Endothelial cell of umbilical vein (primary cell): ENCODE measurements around the gene DIP2C. TPM values are rescaled to one million over a fixed set of nuclear protein-coding genes. Genes with fewer than 3 reads are reported as not detected.

Experiments used
- BruUV-seq: library from RNA; stranded (reverse); fragments of 400-500 nt; replicated peaks from 2 replicates; lab custom pipeline; 2021; lab: Mats Ljungman, UMichigan
- CTCF ChIA-PET: fragments of 300-600, 350-600 bp; sonication (Branson Sonifier 250); formaldehyde crosslinking; loops from one replicate; lab custom pipeline; 2021; ENCODE audit warnings: antibody characterized with exemption, inconsistent platforms; lab: Charles Lee
- POLR2A ChIA-PET: fragments of 300-600, 350-600 bp; sonication (Branson Sonifier 250); formaldehyde crosslinking; loops from one replicate; lab custom pipeline; 2021; ENCODE audit warnings: antibody characterized with exemption, inconsistent platforms; lab: Charles Lee
- DNase-seq: peaks from one replicate; pipeline ENCODE4 v3.0.0-alpha.2; 2011; ENCODE audit warnings: low read depth, low spot score
- FAIRE-seq: peaks from 2 replicates; lab custom pipeline; 2011; peaks lifted over from hg19 to GRCh38; lab: Jason Lieb, UNC
- H2AFZ ChIP-seq: 2 replicates; pipeline ENCODE4 v1.6.0; 2012; ENCODE audit warnings: low read depth, low read length, control low read depth, inconsistent platforms
- H3K27ac ChIP-seq: 2 replicates; pipeline ENCODE4 v1.5.1; 2011; ENCODE audit warnings: low read depth, mild to moderate bottlenecking, control low read depth, low read length, moderate library complexity; ENCODE audit not compliant: insufficient read depth
- H3K27me3 ChIP-seq, 2 experiments: 2 replicates each; pipeline versions ENCODE4 v1.6.0 to v1.6.1; 2011; ENCODE audit warnings: low read length in 2 of 2, mixed read lengths in 1 of 2; ENCODE audit not compliant: control insufficient read depth in 2 of 2, insufficient read depth in 2 of 2
- H3K36me3 ChIP-seq, 2 experiments: 2 replicates in 1 of 2; 3 replicates in 1 of 2; pipeline ENCODE4 v1.5.1; 2011; ENCODE audit warnings: low read length in 2 of 2, mild to moderate bottlenecking in 1 of 2, moderate library complexity in 1 of 2; ENCODE audit not compliant: control insufficient read depth in 2 of 2, insufficient read depth in 2 of 2; ENCODE audit errors: extremely low read depth in 1 of 2
- H3K4me1 ChIP-seq: 3 replicates; pipeline ENCODE4 v1.5.1; 2011; ENCODE audit warnings: mild to moderate bottlenecking, low read length; ENCODE audit not compliant: control insufficient read depth, insufficient read depth; ENCODE audit errors: extremely low read depth
- H3K4me2 ChIP-seq: 2 replicates; pipeline ENCODE4 v1.6.1; 2011; ENCODE audit warnings: low read length, control low read depth, mixed read lengths; ENCODE audit not compliant: insufficient read depth
- H3K4me3 ChIP-seq, 3 experiments: fragments of 200-600 bp in 1 of 3; sonication (generic), shearing (Covaris generic) in 1 of 3; replicated peaks in 1 of 3; 2 replicates each; pipeline ENCODE4 v1.5.1; 2011 to 2016; ENCODE audit warnings: control low read depth in 3 of 3, low read length in 3 of 3, mild to moderate bottlenecking in 2 of 3, inconsistent platforms in 1 of 3, low read depth in 1 of 3, moderate library complexity in 1 of 3; ENCODE audit not compliant: insufficient read depth in 1 of 3
- H3K79me2 ChIP-seq: 2 replicates; pipeline ENCODE4 v1.6.0; 2012; ENCODE audit warnings: low read length, inconsistent platforms; ENCODE audit not compliant: control insufficient read depth, insufficient read depth
- H3K9ac ChIP-seq: replicated peaks from 2 replicates; pipeline ENCODE3; 2011; ENCODE audit warnings: low read length, control low read depth; ENCODE audit not compliant: insufficient read depth; ENCODE audit errors: extremely low read depth
- H3K9me1 ChIP-seq: replicated peaks from 3 replicates; pipeline ENCODE4 v1.6.0; 2011; ENCODE audit warnings: mild to moderate bottlenecking, low read length; ENCODE audit not compliant: control insufficient read depth, insufficient read depth; ENCODE audit errors: extremely low read depth
- H3K9me3 ChIP-seq: replicated peaks from 2 replicates; pipeline ENCODE4 v1.5.1; 2012; ENCODE audit warnings: low read length, inconsistent platforms; ENCODE audit not compliant: control insufficient read depth, insufficient read depth
- H4K20me1 ChIP-seq: replicated peaks from 2 replicates; pipeline ENCODE3; 2011; ENCODE audit warnings: mild to moderate bottlenecking, low read length; ENCODE audit not compliant: control insufficient read depth, insufficient read depth; ENCODE audit errors: extremely low read depth
- CTCF ChIP-seq, 2 donors: IDR thresholded peaks; 1 replicate in 1 of 2; 2 replicates in 1 of 2; pipeline ENCODE4 v1.5.1; 2011; ENCODE audit warnings: low read length in 2 of 2, mild to moderate bottlenecking in 2 of 2, moderate library complexity in 2 of 2, control low read depth in 1 of 2, inconsistent platforms in 1 of 2, low read depth in 1 of 2; ENCODE audit not compliant: insufficient read depth in 1 of 2; ENCODE audit errors: extremely low read depth in 1 of 2
- EZH2 ChIP-seq: IDR thresholded peaks from 2 replicates; pipeline ENCODE4 v1.6.1; 2012; ENCODE audit warnings: borderline replicate concordance, low read depth, mild to moderate bottlenecking, moderate library complexity, low read length, inconsistent platforms; ENCODE audit not compliant: severe bottlenecking
- FOS ChIP-seq: IDR thresholded peaks from 2 replicates; pipeline ENCODE4 v1.6.1; 2011; ENCODE audit warnings: mild to moderate bottlenecking, low read length, moderate library complexity, borderline replicate concordance; ENCODE audit not compliant: insufficient read depth
- GATA2 ChIP-seq: IDR thresholded peaks from 2 replicates; pipeline ENCODE4 v1.7.0; 2011; ENCODE audit warnings: low read depth, mild to moderate bottlenecking, moderate library complexity, mixed read lengths, low read length; ENCODE audit not compliant: insufficient read length, insufficient read depth
- JUN ChIP-seq: IDR thresholded peaks from 2 replicates; pipeline ENCODE4 v1.6.1; 2011; ENCODE audit warnings: borderline replicate concordance, low read depth; ENCODE audit not compliant: insufficient read length, insufficient read depth
- MAX ChIP-seq: IDR thresholded peaks from 2 replicates; pipeline ENCODE4 v1.6.1; 2011; ENCODE audit not compliant: insufficient read depth, insufficient read length
- MYC ChIP-seq: IDR thresholded peaks from one replicate; pipeline ENCODE4 v1.6.1; 2011; ENCODE audit warnings: mild to moderate bottlenecking, low read depth, low read length
- POLR2A ChIP-seq: IDR thresholded peaks from 2 replicates; pipeline ENCODE4 v1.6.1; 2012; ENCODE audit warnings: low read depth, mild to moderate bottlenecking, control low read depth, low read length
- POLR2AphosphoS5 ChIP-seq: IDR thresholded peaks from 2 replicates; pipeline ENCODE4 v1.6.1; 2012; ENCODE audit warnings: low read depth, mild to moderate bottlenecking, control low read depth, low read length, moderate library complexity; ENCODE audit not compliant: insufficient read depth
- dilution Hi-C: fragments of 300-500 bp; cut with MboI; formaldehyde crosslinking; loops from one replicate; pipeline ENCODE4 v1.15.0; 2019; ENCODE audit warnings: low sequenced_read_pairs; ENCODE audit not compliant: extremely low pct_ligation_motif_present
- intact Hi-C: fragments of 100-400 bp; cut with micrococcal nuclease; formaldehyde crosslinking; loops from one replicate; pipeline ENCODE4 v1.10.0; 2022
- polyA plus RNA-seq, 4 experiments: library from polyadenylated mRNA; depleted of rRNA in 3 of 4; stranded (reverse) in 3 of 4; unstranded in 1 of 4; fragments of >200 nt; gene quantifications; 2 replicates each; pipeline versions ENCODE4 v1.2.1 to v1.2.3, GENCODE V29; 2011 to 2012; ENCODE audit warnings: missing spikeins in 1 of 4
- total RNA-seq: library from RNA; stranded (reverse); gene quantifications from 2 replicates; pipeline ENCODE4 v1.2.3, GENCODE V29; 2021

The DIP2C gene
- total and polyA plus RNA-seq, 2 donors (not counting 3 experiments of a cell fraction or from before 2014, with no cell fraction given): 3.6 to 10.7 TPM

- no peaks in the 10 kb centered on the region for H3K9me1 ChIP-seq
- no peak overlapping the region for H2AFZ ChIP-seq
- POLR2A ChIA-PET: no interaction called here
- H3K4me1 ChIP-seq: peaks cover 12% of the 10 kb centered on the region
- H3K27ac ChIP-seq: no peak overlapping the region
- H3K4me3 ChIP-seq: no peak overlapping the region
- no peak for DNase-seq
- H3K9me3 ChIP-seq: no peaks in the 10 kb centered on the region
- no peaks in the 10 kb centered on the region for H4K20me1 ChIP-seq
- H3K36me3 ChIP-seq: no peaks in the 10 kb centered on the region
- CTCF ChIA-PET: interaction anchor here (1.6 kb wide), 1 partner anchor 13 kb away, joined by 3 read pairs; no protein-coding TSS in a partner anchor
- TF ChIP-seq GATA2 (no peak), EZH2 (no peak), POLR2AphosphoS5 (no peak), MYC (no peak), POLR2A (no peak), MAX (no peak), CTCF (IDR thresholded peaks at IDR 0.05; ENCODE audit: extremely low read depth in 1 of 2, insufficient read depth in 1 of 2, low read depth in 1 of 2, low read length in 2 of 2) (no peak), JUN (no peak), FOS (no peak)
- no peak overlapping the region for H3K9ac ChIP-seq
- H3K4me2 ChIP-seq: no peak overlapping the region
- no peaks in the 10 kb centered on the region for H3K79me2 ChIP-seq
- dilution Hi-C loops (no loop called here), intact Hi-C loops (no loop called here)
- peaks cover 0 to 2% of the 10 kb centered on the region in 2 experiments for H3K27me3 ChIP-seq
- no peak for FAIRE-seq
- no TSS peak for BruUV-seq
Measured at GRCh38 chr10:497898-498451, 191.5 kb downstream of the DIP2C start.
